Measurements from ENCODE around the gene LAMB1. TPM values are rescaled to one million over a fixed set of nuclear protein-coding genes. Genes with fewer than 3 reads are reported as not detected.

LAMB1 gene
- total RNA-seq, 1 experiment from 2014 or later, result 32.0 TPM

DNA sequence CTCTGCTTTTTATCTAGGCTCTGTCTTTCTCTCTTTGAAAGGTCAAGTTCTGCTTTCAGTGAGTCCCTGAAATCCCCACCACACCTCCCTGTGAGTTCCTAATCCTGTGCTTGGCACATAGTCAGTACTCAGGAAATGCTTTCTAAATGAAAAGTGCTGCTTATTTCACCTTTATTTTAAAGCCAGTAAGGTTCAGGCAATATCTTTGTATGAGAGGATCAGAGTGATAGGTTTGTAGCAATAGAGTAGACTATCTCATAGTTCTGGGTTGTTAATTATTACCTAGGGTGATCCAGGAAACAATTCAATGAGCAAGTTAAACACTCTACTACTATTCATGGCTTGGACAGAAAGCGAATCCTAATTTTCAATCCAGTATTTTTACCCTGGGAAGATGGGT is 7.4 kb upstream of the LAMB1 start:
- Histone ChIP-seq H3K9me2 (ENCODE audit: insufficient read depth) (no peaks in the 10 kb centered on the region), H3K9me3 (ENCODE audit: control insufficient read depth in 1 of 2, insufficient read depth in 1 of 2, low read depth in 1 of 2, low read length in 2 of 2) (no peaks in the 10 kb centered on the region), H3K36me3 (ENCODE audit: control insufficient read depth in 1 of 2, insufficient read depth in 2 of 2, low read length in 2 of 2) (no peaks in the 10 kb centered on the region), H3K4me2 (ENCODE audit: low read length) (no peak overlapping the region), H3K4me1 (ENCODE audit: control insufficient read depth in 1 of 2, insufficient read depth in 2 of 2, low read length in 2 of 2) (peaks cover 14 to 20% of the 10 kb centered on the region in 2 experiments), H3K4me3 (replicated peaks in 1 of 2; ENCODE audit: low read depth in 1 of 2, low read length in 2 of 2) (no peak overlapping the region), H3K79me2 (ENCODE audit: insufficient read depth, low read length) (no peaks in the 10 kb centered on the region), H4K20me1 (ENCODE audit: insufficient read depth) (no peaks in the 10 kb centered on the region), H2AFZ (ENCODE audit: low read depth, low read length, poor library complexity, severe bottlenecking) (no peak overlapping the region), H3K9ac (ENCODE audit: low read length) (no peak overlapping the region), H3K27ac (ENCODE audit: low read depth, low read length) (no peak overlapping the region), H3K27me3 (ENCODE audit: insufficient read depth, low read length) (no peaks in the 10 kb centered on the region; the same call in 1 of the 2 replicates)
- TF ChIP-seq EZH2 (IDR thresholded peaks at IDR 0.05) (no peak), TCF7L2 (IDR thresholded peaks at IDR 0.05; ENCODE audit: borderline replicate concordance, extremely low read depth, insufficient read depth, insufficient read length) (no peak), EZH2phosphoT487 (IDR thresholded peaks at IDR 0.05; ENCODE audit: borderline replicate concordance) (no peak), POLR2AphosphoS5 (IDR thresholded peaks at IDR 0.05; ENCODE audit: low read depth, low read length) (no peak), SIN3A (IDR thresholded peaks at IDR 0.05; ENCODE audit: low read depth) (no peak), JUND (IDR thresholded peaks at IDR 0.05) (no peak), SRF (IDR thresholded peaks at IDR 0.05; ENCODE audit: low read depth) (no peak), RAD21 (IDR thresholded peaks at IDR 0.05; ENCODE audit: low read depth) (no peak), CEBPB (IDR thresholded peaks at IDR 0.05; ENCODE audit: low read depth) (no peak), POLR2A (IDR thresholded peaks at IDR 0.05; ENCODE audit: borderline replicate concordance, extremely low read depth, insufficient read depth, insufficient read length) (no peak), CBX3 (IDR thresholded peaks at IDR 0.05; ENCODE audit: low read depth) (no peak), ZNF274 (IDR thresholded peaks at IDR 0.05; ENCODE audit: low read depth, low read length) (no peak), SP1 (IDR thresholded peaks at IDR 0.05; ENCODE audit: low read depth) (no peak), ELF1 (IDR thresholded peaks at IDR 0.05; ENCODE audit: borderline replicate concordance, low read depth) (no peak)
- TF ChIP-seq, protein P1, sequence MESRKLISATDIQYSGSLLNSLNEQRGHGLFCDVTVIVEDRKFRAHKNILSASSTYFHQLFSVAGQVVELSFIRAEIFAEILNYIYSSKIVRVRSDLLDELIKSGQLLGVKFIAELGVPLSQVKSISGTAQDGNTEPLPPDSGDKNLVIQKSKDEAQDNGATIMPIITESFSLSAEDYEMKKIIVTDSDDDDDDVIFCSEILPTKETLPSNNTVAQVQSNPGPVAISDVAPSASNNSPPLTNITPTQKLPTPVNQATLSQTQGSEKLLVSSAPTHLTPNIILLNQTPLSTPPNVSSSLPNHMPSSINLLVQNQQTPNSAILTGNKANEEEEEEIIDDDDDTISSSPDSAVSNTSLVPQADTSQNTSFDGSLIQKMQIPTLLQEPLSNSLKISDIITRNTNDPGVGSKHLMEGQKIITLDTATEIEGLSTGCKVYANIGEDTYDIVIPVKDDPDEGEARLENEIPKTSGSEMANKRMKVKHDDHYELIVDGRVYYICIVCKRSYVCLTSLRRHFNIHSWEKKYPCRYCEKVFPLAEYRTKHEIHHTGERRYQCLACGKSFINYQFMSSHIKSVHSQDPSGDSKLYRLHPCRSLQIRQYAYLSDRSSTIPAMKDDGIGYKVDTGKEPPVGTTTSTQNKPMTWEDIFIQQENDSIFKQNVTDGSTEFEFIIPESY (IDR thresholded peaks at IDR 0.05; ENCODE audit: extremely low read depth, insufficient replicate concordance, low read length), result no peak
- TF ChIP-seq, protein P2, sequence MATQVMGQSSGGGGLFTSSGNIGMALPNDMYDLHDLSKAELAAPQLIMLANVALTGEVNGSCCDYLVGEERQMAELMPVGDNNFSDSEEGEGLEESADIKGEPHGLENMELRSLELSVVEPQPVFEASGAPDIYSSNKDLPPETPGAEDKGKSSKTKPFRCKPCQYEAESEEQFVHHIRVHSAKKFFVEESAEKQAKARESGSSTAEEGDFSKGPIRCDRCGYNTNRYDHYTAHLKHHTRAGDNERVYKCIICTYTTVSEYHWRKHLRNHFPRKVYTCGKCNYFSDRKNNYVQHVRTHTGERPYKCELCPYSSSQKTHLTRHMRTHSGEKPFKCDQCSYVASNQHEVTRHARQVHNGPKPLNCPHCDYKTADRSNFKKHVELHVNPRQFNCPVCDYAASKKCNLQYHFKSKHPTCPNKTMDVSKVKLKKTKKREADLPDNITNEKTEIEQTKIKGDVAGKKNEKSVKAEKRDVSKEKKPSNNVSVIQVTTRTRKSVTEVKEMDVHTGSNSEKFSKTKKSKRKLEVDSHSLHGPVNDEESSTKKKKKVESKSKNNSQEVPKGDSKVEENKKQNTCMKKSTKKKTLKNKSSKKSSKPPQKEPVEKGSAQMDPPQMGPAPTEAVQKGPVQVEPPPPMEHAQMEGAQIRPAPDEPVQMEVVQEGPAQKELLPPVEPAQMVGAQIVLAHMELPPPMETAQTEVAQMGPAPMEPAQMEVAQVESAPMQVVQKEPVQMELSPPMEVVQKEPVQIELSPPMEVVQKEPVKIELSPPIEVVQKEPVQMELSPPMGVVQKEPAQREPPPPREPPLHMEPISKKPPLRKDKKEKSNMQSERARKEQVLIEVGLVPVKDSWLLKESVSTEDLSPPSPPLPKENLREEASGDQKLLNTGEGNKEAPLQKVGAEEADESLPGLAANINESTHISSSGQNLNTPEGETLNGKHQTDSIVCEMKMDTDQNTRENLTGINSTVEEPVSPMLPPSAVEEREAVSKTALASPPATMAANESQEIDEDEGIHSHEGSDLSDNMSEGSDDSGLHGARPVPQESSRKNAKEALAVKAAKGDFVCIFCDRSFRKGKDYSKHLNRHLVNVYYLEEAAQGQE (IDR thresholded peaks at IDR 0.05; ENCODE audit: low read depth), result no peak
- TF ChIP-seq, protein P3, sequence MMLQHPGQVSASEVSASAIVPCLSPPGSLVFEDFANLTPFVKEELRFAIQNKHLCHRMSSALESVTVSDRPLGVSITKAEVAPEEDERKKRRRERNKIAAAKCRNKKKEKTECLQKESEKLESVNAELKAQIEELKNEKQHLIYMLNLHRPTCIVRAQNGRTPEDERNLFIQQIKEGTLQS (IDR thresholded peaks at IDR 0.05), result no peak
- TF ChIP-seq, protein P4, sequence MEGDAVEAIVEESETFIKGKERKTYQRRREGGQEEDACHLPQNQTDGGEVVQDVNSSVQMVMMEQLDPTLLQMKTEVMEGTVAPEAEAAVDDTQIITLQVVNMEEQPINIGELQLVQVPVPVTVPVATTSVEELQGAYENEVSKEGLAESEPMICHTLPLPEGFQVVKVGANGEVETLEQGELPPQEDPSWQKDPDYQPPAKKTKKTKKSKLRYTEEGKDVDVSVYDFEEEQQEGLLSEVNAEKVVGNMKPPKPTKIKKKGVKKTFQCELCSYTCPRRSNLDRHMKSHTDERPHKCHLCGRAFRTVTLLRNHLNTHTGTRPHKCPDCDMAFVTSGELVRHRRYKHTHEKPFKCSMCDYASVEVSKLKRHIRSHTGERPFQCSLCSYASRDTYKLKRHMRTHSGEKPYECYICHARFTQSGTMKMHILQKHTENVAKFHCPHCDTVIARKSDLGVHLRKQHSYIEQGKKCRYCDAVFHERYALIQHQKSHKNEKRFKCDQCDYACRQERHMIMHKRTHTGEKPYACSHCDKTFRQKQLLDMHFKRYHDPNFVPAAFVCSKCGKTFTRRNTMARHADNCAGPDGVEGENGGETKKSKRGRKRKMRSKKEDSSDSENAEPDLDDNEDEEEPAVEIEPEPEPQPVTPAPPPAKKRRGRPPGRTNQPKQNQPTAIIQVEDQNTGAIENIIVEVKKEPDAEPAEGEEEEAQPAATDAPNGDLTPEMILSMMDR (IDR thresholded peaks at IDR 0.05 in 2 of 3, conservative IDR thresholded peaks at IDR 0.05 in 1 of 3; ENCODE audit: borderline replicate concordance in 1 of 3, insufficient read depth in 1 of 3, low read depth in 2 of 3, low read length in 2 of 3), result no peak
- TF ChIP-seq, protein P5, sequence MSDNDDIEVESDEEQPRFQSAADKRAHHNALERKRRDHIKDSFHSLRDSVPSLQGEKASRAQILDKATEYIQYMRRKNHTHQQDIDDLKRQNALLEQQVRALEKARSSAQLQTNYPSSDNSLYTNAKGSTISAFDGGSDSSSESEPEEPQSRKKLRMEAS (IDR thresholded peaks at IDR 0.05), result no peak
- intact Hi-C loops (cut with micrococcal nuclease), result no loop called here
- ATAC-seq, result no peak
- POLR2A ChIA-PET, result no interaction called here
- BruUV-seq (replicated peaks), result no TSS peak
- RAD21 ChIA-PET (ENCODE audit: low non-redundant PET in 1 of 2, low total read pairs in 2 of 2, uncharacterized antibody in 2 of 2, unreplicated experiment in 2 of 2), result no interaction called here
- DNase-seq (ENCODE audit: low read depth, low spot score), result no peak
- CTCF ChIA-PET, result no interaction called here

Measured in HCT116 (cell line).